RWPE2 (cell line): ENCODE results near the gene HABP2.

Source experiments
- ATAC-seq: fragments of 200-7000 bp; cut with Tn5 transposase; 3 replicates; pipeline ENCODE4 v1.9.1; 2021; ENCODE audit warnings: low read depth
- DNase-seq: peaks from one replicate; pipeline ENCODE4 v3.0.0-alpha.2; 2020; ENCODE audit warnings: low spot score
- H3K27ac ChIP-seq: fragments of 450-650 bp; 2 replicates; pipeline ENCODE4 v1.5.1; 2017; ENCODE audit warnings: mild to moderate bottlenecking; ENCODE audit not compliant: poor library complexity, severe bottlenecking
- H3K27me3 ChIP-seq: fragments of 250-450 bp; sonication (Bioruptor Pico); 2 replicates; pipeline ENCODE4 v1.5.1; 2021; ENCODE audit warnings: mild to moderate bottlenecking, moderate library complexity; ENCODE audit not compliant: insufficient read depth, poor library complexity, severe bottlenecking
- H3K36me3 ChIP-seq: fragments of 250-450 bp; sonication (Bioruptor Pico); 2 replicates; pipeline ENCODE4 v1.5.1; 2020; ENCODE audit warnings: low read depth, mild to moderate bottlenecking, moderate library complexity
- H3K4me1 ChIP-seq: fragments of 250-450 bp; sonication (Bioruptor Pico); 2 replicates; pipeline ENCODE4 v1.5.1; 2021; ENCODE audit warnings: mild to moderate bottlenecking, moderate library complexity; ENCODE audit not compliant: insufficient read depth, poor library complexity, severe bottlenecking
- H3K4me3 ChIP-seq: fragments of 250-450 bp; sonication (Bioruptor Pico); 2 replicates; pipeline ENCODE4 v1.5.1; 2021; ENCODE audit warnings: mild to moderate bottlenecking, moderate library complexity; ENCODE audit not compliant: severe bottlenecking
- H3K9me3 ChIP-seq: fragments of 250-450 bp; sonication (Bioruptor Pico); 2 replicates; pipeline ENCODE4 v1.5.1; 2021; ENCODE audit warnings: mild to moderate bottlenecking, moderate library complexity; ENCODE audit not compliant: severe bottlenecking
- TF ChIP-seq, protein P1 (sequence below): fragments of 450-650 bp; IDR thresholded peaks from one replicate; pipeline ENCODE4 v1.5.1; 2017; ENCODE audit warnings: mild to moderate bottlenecking, moderate library complexity; ENCODE audit not compliant: poor library complexity, severe bottlenecking

HABP2 gene

DNA sequence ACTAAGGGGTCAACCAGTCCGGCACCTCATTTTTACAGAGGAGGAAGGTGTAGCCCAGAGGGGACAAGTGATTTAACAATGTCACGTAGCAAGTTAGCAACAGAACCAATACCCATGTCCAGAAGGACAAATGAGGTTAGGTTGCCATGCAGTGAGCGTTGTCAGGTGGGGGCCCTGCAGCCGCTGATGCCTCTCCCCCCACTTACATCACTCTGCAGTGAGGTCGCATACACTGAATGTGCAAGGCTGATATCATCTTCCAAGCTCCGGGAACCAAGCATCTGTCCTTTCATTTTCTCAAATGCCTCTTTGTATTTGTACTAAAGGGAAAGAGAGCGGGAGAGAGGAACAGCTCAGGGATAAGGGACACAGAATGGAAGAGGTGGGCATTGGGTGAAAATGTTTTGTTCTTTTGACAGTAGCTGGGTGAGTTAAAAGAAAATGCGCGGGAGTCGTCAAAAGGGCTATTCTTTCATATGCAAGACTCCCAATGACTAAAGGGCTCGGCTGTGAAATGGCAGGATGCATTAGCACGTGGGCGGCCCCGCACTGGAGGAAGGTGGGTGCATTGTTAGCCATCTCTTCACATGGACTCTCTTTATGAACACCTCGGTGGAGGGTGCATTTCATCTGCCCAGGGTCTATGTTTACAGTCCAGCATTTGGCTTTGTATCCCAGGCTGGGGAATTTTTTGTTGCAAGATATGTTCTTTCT is 61.3 kb downstream of the HABP2 start:
- no peaks in the 10 kb centered on the region for H3K9me3 ChIP-seq
- no peaks in the 10 kb centered on the region for H3K36me3 ChIP-seq
- DNase-seq (no peak), ATAC-seq (no peak)
- TF ChIP-seq, protein P1, sequence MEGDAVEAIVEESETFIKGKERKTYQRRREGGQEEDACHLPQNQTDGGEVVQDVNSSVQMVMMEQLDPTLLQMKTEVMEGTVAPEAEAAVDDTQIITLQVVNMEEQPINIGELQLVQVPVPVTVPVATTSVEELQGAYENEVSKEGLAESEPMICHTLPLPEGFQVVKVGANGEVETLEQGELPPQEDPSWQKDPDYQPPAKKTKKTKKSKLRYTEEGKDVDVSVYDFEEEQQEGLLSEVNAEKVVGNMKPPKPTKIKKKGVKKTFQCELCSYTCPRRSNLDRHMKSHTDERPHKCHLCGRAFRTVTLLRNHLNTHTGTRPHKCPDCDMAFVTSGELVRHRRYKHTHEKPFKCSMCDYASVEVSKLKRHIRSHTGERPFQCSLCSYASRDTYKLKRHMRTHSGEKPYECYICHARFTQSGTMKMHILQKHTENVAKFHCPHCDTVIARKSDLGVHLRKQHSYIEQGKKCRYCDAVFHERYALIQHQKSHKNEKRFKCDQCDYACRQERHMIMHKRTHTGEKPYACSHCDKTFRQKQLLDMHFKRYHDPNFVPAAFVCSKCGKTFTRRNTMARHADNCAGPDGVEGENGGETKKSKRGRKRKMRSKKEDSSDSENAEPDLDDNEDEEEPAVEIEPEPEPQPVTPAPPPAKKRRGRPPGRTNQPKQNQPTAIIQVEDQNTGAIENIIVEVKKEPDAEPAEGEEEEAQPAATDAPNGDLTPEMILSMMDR = no peak
- H3K4me3 ChIP-seq = no peak overlapping the region
- H3K27me3 ChIP-seq = no peaks in the 10 kb centered on the region
- no peaks in the 10 kb centered on the region for H3K4me1 ChIP-seq
- no peak overlapping the region for H3K27ac ChIP-seq

DNA sequence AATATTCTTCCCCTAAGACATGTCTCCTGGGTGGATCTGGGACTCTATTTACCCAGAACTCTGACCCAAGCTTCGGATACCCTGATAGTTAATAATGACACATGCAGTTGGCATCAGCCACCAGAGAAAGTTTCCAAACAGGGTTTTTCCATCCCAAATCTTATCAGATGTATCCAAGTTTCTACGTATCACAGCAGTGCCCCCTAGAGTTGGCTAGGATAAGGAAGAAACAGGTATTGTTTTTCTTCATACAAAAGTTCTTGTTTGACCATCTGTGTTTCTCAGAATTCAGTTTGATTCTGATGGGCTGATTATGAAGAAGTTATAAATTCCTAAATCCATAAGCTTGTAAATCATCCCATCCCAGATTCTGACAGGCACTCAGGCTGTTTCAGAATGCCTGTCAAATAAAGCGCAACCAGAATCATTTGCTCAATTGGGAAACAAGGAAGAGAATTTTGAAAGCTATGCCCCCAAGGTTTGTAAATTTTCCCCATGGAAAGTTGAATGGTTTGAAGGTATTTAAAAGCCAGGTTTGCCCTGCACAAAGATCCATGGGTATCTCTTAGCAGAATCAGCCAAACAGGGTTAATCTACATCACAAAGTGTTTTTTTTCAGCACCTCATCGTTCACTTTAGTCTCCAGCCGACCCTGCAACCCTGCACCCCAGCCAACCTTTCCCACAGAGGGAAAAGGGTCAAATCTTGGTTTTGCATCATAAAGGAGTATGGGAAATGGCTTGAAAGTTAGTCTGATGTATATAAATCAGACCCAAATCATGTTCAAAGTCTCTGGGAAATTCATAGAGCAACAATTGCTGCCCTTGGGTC is 63.6 kb downstream of the HABP2 start:
- no peaks in the 10 kb centered on the region for H3K4me1 ChIP-seq

DNA sequence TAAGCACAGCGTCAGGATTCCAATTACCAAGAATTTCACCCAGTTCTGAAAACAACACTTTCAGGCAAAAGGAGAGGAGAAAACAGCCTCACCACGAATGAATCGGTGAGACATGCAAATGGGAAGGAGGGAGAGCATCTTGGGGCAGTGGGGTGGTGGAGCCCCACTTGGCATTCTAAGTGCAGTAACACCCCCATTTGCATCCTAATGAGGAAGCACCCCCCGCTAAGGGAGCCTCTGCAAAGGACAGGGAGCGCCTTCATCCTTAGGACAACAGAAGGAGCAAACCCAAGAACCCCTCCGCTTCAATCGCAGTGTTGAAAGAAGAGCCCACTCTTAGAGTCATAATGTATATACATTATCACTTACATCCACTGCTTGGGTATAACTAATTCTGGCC is 64.2 kb downstream of the HABP2 start:
- no peaks in the 10 kb centered on the region for H3K9me3 ChIP-seq
- ATAC-seq (no peak), DNase-seq (no peak)

More for the DNA sequence above, 63.6 kb downstream of the HABP2 start:
- H3K27ac ChIP-seq = no peak overlapping the region
- no peak for ATAC-seq
- H3K36me3 ChIP-seq = no peaks in the 10 kb centered on the region
- no peak for DNase-seq
- no peaks in the 10 kb centered on the region for H3K9me3 ChIP-seq
- H3K27me3 ChIP-seq = no peaks in the 10 kb centered on the region
- TF ChIP-seq, protein P1 = peak; percentile 24
- H3K4me3 ChIP-seq = no peak overlapping the region

DNA sequence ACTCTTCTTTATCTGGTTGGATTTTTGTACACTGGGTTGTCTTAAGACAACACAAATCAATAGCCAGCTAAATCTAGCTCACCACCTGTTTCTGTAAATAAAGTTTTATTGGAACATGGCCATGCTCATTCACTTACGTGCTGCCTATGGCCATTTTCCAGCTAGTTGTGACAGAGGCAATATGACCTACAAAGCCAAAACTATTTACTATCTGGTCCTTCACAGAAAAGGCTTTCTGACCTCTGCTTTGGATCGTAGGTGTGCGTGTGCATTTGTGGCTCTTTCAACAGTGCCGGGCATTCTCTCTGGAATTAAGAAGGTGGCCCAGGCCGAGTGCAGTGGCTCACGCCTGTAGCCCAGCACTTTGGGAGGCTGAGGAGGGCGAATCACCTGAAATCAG is 65.5 kb downstream of the HABP2 start:
- peaks cover 13% of the 10 kb centered on the region for H3K27me3 ChIP-seq
- DNase-seq = no peak
- no peak overlapping the region for H3K4me3 ChIP-seq
- no peak for ATAC-seq
- no peaks in the 10 kb centered on the region for H3K36me3 ChIP-seq
- H3K27ac ChIP-seq = no peak overlapping the region
- no peaks in the 10 kb centered on the region for H3K9me3 ChIP-seq
- TF ChIP-seq, protein P1 = no peak
- H3K4me1 ChIP-seq = no peaks in the 10 kb centered on the region

More for the DNA sequence above, 64.2 kb downstream of the HABP2 start:
- H3K4me3 ChIP-seq = no peak overlapping the region
- H3K36me3 ChIP-seq = no peaks in the 10 kb centered on the region
- H3K27ac ChIP-seq = no peak overlapping the region
- peaks cover 4% of the 10 kb centered on the region for H3K27me3 ChIP-seq
- no peaks in the 10 kb centered on the region for H3K4me1 ChIP-seq
- TF ChIP-seq, protein P1 = no peak
